Colonic mucosa (tissue), 4 donors: ENCODE measurements around the gene TRIM22. TPM values are rescaled to one million over a fixed set of nuclear protein-coding genes. Genes with fewer than 3 reads are reported as not detected.

Source experiments
- DNase-seq: peaks from one replicate; pipeline ENCODE4 v3.0.0-alpha.2; 2020
- H3K27ac ChIP-seq: fragments of 200-600 bp; one replicate; pipeline ENCODE4 v1.8.0; 2021
- H3K27me3 ChIP-seq: fragments of 200-600 bp; one replicate; pipeline ENCODE4 v1.8.0; 2021
- H3K36me3 ChIP-seq: fragments of 200-600 bp; one replicate; pipeline ENCODE4 v1.8.0; 2021
- H3K4me1 ChIP-seq: fragments of 200-600 bp; one replicate; pipeline ENCODE4 v1.8.0; 2021; ENCODE audit warnings: mild to moderate bottlenecking
- H3K4me3 ChIP-seq: fragments of 200-600 bp; one replicate; pipeline ENCODE4 v1.8.0; 2021
- H3K9ac ChIP-seq, 2 donors: one replicate each; pipeline ENCODE4 v1.7.0; 2013; ENCODE audit warnings: control low read depth in 2 of 2, low read depth in 2 of 2, low read length in 2 of 2
- H3K9me3 ChIP-seq: fragments of 200-600 bp; one replicate; pipeline ENCODE4 v1.8.0; 2021
- CTCF ChIP-seq: fragments of 200-600 bp; IDR thresholded peaks from one replicate; pipeline ENCODE4 v1.8.0; 2022; ENCODE audit warnings: antibody characterized with exemption, mild to moderate bottlenecking
- intact Hi-C: fragments of 100-400 bp; cut with DNase I; formaldehyde crosslinking; loops from one replicate; pipeline ENCODE4 v1.14.1; 2022
- total RNA-seq, 2 donors: library from RNA; stranded (reverse); fragmentation: NEBNext Ultra II Directional in 1 of 2; extraction: Animal tissue kit (Norgen Biotek cat#: 25700) in 1 of 2; gene quantifications; one replicate each; pipeline ENCODE4 v1.2.1, GENCODE V29; 2021
- donor health status: healthy.
- donor health status: DM: no; HTN: no; CAD: no.
- donor health status: DM: no; HTN: no; CAD: no.

Gene TRIM22
- total RNA-seq, 2 donors from 2014 or later: 16.6 to 17.7 TPM

- H3K4me3 ChIP-seq: no peak overlapping the region
- no peak for DNase-seq
- no peak for TF ChIP-seq CTCF
- H3K4me1 ChIP-seq: no peaks in the 10 kb centered on the region
- H3K36me3 ChIP-seq: no peaks in the 10 kb centered on the region
- no peak overlapping the region for H3K9ac ChIP-seq
- no peaks in the 10 kb centered on the region for H3K27me3 ChIP-seq
- H3K9me3 ChIP-seq: no peaks in the 10 kb centered on the region
- intact Hi-C loops: no loop called here
- no peak overlapping the region for H3K27ac ChIP-seq
Measured at GRCh38 chr11:5749836-5750235, 60.2 kb downstream of the TRIM22 start.

GRCh38 chr11:5753943-5754342, 64.4 kb downstream of the TRIM22 start, which contains the start of gene OR52N4:
Gene OR52N4 (plus strand): TSS chr11:5754243. CDS start chr11:5754741, 498 bp downstream.
- DNase-seq: no peak
- intact Hi-C loops: no loop called here
- no peaks in the 10 kb centered on the region for H3K36me3 ChIP-seq
- H3K27me3 ChIP-seq: no peaks in the 10 kb centered on the region
- H3K4me3 ChIP-seq: no peak within 1 kb of the TSS
- H3K27ac ChIP-seq: no peak within 1 kb of the TSS
- no peaks in the 10 kb centered on the region for H3K4me1 ChIP-seq
- no peaks in the 10 kb centered on the region for H3K9me3 ChIP-seq
- H3K9ac ChIP-seq: no peak within 1 kb of the TSS
- TF ChIP-seq CTCF: no peak

Other genes starting within 250 kb of the TRIM22 start
- gene OR51I1, start 248.3 kb upstream of the TRIM22 start, total RNA-seq: not detected
- gene OR51I2, start 240.5 kb upstream of the TRIM22 start, total RNA-seq: not detected
- gene OR52D1, start 201.1 kb upstream of the TRIM22 start, total RNA-seq: not detected
- not detected for gene UBQLN3, start 179.8 kb upstream of the TRIM22 start, total RNA-seq
- under 1 TPM in 1 of 2 donors, not detected in 1; 0.22 TPM for gene UBQLNL, start 173.1 kb upstream of the TRIM22 start, total RNA-seq
- gene OR52H1, start 141.2 kb upstream of the TRIM22 start, total RNA-seq: not detected
- not detected for gene OR52B6, start 108.9 kb upstream of the TRIM22 start, total RNA-seq
- under 1 TPM; 0.35 to 0.82 TPM for gene TRIM6, start 93.2 kb upstream of the TRIM22 start, total RNA-seq
- gene TRIM34, start 64.8 kb upstream of the TRIM22 start, total RNA-seq: 1 to 10 TPM; 6.2 to 7.8 TPM
- 10 to 100 TPM; 21.4 to 23.3 TPM for gene TRIM5, start 4.7 kb upstream of the TRIM22 start, total RNA-seq
- not detected for gene OR56B1, start 46.7 kb downstream of the TRIM22 start, total RNA-seq
- not detected for gene OR52N4, start 64.5 kb downstream of the TRIM22 start, total RNA-seq
- not detected for gene OR52N5, start 93.6 kb downstream of the TRIM22 start, total RNA-seq
- gene OR52N1, start 101.5 kb downstream of the TRIM22 start, total RNA-seq: not detected
- gene OR52N2, start 119.1 kb downstream of the TRIM22 start, total RNA-seq: not detected
- not detected for gene OR52E6, start 152.1 kb downstream of the TRIM22 start, total RNA-seq
- gene OR52E8, start 167.9 kb downstream of the TRIM22 start, total RNA-seq: not detected
- gene OR52E4, start 190.8 kb downstream of the TRIM22 start, total RNA-seq: not detected
- gene OR52E5, start 203.4 kb downstream of the TRIM22 start, total RNA-seq: not detected